ENCODE data around the gene ACBD4. TPM values are rescaled to one million over a fixed set of nuclear protein-coding genes. Genes with fewer than 3 reads are reported as not detected.
"Not testable (repeated sequence)": the region's sequence is repeated elsewhere in the genome, so short reads cannot be mapped to it uniquely, and the experiment has no call there.

ACBD4 gene
- total RNA-seq, 1 experiment from 2014 or later, result 12.0 TPM

GRCh38 chr17:45119964-45120363, 15.5 kb upstream of the ACBD4 start:
- DNase-seq (ENCODE audit: low spot score), result no peak

GRCh38 chr17:45120558-45120957, 14.9 kb upstream of the ACBD4 start:
- no peak for DNase-seq (ENCODE audit: low spot score)

DNA sequence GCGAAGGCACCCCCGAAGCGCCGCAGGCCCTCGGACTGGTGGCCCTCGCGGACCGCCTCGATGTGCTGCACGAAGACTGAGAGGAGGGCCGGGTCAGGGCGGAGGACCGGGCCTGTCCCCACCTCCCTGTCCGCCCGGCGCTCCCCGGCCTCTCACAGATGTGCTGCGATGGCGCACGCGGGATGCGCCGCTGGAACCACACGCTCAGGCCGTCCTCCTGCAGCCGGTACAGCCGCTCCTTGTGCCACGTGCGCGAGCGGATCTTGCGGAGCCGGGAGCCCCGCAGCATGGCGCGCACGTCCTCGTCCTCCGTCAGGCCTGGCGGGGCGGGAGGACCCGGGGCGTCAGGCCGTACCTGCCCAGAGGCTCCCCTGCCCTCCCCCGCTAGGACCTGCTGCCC, 14.4 kb upstream of the ACBD4 start:
- no peak for DNase-seq (ENCODE audit: low spot score)

DNA sequence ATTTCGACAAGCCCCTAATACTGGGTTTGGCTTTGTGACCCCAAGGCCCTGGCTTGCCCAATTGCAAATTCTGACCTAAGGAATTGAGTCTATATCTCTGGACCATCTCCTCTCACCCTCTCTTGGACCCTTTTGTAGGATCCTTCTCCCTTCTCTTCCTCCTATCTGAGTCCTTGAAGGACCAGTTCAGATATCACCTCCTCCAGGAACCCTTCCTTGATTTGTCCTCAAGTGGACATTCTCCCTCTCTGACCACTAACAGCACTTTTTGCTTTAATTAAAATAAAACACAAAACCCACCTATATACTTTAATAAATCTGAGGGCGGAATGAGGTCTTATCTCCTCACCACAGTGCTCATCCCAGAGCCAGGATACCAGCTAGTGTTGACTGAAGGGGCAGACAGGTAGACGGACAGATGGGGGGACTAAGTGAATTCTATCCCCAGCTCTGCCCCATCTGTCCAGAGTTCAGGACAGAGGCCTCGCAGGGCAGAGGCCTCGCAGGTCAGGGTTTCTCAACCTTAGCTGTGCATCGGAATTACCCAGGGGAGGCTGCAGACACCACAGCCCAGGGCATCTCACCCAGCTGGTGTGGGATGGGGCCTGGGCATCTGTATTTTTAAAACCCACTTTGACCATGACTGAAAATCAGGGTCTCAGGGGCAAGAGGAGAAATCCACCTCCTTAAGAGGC, 12.3 kb upstream of the ACBD4 start:
- no peak for DNase-seq (ENCODE audit: low spot score)

DNA sequence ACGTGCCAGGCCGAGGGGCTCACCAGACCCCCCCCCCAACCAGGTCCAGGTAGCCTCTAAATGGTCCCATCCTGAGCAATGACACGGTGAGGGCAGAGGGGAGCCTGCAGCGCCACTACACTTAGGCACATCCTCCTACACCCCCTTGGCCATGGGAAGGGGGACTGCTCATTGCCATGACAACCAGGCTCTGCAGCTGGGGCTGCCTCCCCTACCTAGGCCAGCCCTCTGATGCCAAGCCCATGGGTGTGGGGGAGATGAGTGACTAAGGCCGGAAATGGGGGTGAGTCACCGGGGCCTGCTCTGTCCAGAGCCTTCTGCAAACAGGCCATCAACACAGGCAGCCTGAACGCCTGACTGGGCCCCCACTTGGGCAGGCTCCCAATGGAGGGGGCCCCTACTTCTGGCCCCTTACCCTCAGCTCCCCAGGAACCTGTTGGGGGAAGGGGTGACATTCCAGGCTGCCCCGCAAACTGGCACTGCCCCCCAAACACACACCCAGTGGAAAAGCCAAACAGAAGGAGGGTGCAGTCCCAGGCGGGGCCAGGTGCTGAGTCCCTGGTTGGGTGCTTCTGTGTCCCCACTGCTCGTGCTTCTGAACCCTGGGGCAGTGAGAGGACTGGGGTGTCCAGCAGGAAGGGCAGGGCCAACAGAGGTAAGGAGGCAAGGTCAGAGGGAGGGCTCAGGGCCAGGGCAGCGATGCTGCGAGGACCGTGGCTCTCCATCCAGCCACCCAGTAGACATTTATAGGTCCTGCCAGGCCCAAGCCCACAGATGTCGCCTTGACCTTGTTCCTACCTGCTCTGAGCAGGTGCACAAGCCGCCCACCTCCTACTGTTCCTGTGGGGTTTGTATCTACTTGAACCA, 11.3 kb upstream of the ACBD4 start:
- DNase-seq (ENCODE audit: low spot score), result peak; percentile 82

- not testable (repeated sequence) for DNase-seq (ENCODE audit: low spot score)
Observed at GRCh38 chr17:45124797-45125122, 10.7 kb upstream of the ACBD4 start.

- DNase-seq (ENCODE audit: low spot score), result no peak
Observed at GRCh38 chr17:45125509-45125908, 10.0 kb upstream of the ACBD4 start.

DNA sequence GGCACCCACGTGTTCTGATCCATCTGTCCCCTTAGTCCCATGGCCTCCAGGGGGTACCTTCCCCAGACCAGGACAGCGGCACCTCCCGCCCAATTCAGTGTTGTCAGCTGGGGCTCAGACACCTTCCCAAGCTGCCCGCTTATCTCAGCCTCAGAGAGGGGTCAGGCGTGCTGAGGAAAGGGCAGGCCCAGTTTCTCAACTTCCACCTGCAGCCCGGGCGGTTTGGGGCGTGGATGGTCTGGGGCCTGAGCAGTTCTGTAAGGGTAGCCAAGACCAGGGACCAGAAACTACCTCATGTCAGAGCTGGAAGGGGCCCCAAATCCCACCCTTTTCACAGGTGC, 8.3 kb upstream of the ACBD4 start:
- no peak for DNase-seq (ENCODE audit: low spot score)

- DNase-seq (ENCODE audit: low spot score), result peak; percentile 80
Observed at GRCh38 chr17:45127548-45128300, 7.8 kb upstream of the ACBD4 start.

DNA sequence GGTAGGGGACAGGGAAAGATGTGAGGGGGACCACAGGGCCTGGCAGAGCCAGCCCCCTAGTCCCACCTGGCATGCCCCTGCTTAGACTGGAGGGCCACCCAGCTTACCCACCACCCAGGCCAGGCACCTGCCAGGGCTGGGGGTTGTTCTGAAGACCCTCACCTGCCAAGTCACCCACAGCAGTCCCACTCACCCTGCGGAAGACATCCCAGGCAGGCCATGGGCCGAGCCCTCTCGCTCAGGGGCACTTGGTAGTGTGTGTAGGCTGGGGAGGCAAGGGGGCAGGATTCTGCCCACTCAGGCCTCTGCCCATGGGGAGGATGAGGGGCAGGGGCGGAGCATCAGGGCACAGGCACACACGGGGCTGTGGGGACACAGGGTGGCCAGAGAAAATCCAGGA, 7.2 kb upstream of the ACBD4 start:
- DNase-seq (ENCODE audit: low spot score), result no peak

DNA sequence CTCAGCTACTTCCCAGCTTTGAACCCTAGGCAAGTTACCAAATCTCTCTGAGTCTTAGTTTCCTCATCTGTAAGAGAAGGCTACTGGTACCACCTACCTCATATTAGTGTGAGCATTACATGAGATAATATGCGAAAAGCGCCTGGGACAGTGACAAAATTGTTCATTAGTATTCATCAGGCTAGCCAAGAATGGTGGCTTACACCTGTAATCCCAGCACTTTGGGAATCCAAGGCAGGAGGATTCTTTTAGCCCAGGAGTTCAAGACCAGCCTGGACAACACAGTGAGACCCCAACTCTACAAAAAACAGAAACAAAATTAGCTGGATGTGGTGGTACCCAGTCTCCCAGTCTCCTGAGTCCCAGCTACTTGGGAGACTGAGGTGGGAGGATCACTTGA, 6.5 kb upstream of the ACBD4 start:
- DNase-seq (ENCODE audit: low spot score), result no peak

DNA sequence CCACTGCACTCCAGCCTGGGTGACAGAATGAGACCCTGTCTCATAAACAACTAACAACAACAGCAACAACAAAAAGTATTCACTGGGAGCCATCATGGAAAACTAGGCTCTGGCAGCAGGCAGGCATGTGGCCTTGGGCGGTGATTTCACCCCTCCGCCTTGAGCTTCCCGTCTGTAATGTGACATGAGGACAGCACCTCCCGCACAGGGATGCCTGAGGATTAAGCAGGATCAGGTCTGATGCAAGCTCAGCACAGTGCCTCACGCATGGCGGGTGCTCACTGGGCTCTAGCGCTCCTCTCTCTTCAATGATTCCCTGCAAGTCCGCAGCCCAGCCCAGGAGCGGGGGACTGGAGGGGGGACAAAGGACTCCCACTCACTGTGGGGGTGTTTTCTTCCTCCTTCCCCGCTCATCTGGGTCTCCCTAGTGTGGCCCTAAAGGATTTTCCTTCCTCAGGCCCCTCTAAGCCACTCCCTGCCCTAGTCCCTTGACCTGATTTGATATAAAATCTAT, 6.0 kb upstream of the ACBD4 start:
- DNase-seq (ENCODE audit: low spot score), result peak; percentile 61

GRCh38 chr17:45129940-45130680, 5.4 kb upstream of the ACBD4 start:
- peak; percentile 77 for DNase-seq (ENCODE audit: low spot score)

- DNase-seq (ENCODE audit: low spot score), result no peak
Observed at GRCh38 chr17:45130681-45131615, 4.5 kb upstream of the ACBD4 start.

DNA sequence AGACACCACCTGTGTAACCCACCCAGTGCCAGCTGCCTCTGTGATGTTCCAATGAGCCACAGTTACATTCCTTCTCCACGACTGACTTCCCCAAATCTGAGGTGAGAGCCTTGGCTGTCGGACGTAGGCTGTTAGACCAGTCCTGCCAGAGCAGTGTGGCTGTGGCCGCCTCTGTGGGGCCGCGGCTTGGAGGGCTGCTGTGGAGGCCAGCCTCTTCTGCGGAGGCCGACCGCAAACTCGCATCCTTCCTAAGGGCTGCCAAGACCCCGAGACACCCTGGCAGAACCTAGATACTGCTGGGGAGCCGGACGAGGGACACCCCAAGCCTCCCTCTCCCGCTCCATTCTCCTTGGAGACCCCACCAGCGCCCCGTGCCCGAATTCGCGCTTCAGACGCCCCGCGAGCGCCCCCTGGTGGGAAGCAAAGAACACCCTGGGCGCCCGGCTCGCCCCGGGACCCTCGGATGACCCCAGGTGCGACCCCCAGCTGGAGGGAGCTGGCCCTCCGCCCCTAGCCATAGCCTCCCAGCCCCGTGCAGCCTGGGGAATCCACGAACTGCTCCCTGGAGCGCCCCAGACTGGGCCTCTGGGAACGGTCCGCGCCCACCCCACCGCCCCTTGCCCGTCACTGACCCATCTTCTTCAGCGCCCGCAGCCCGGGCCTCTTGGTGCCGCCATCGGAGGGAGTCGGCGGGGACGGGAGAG, 3.7 kb upstream of the ACBD4 start:
- peak; percentile 47 for DNase-seq (ENCODE audit: low spot score)

DNA sequence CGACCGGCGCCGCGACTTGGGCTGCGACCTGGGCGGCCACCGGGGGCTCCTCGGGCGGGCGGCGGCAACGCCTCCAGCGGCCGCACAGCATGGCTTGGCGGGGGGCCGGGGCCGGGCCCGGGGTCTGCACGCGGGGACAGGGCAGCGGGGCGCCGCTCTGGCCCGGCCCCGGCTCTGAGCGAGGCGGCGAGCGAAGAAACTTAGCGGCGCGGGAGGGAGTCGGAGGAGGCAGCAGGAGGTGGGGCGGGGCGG, 3.2 kb upstream of the ACBD4 start, which contains the start of gene PLCD3:
PLCD3 (minus strand) TSS at position 196 of the 252 bp plus-strand sequence; CDS start at position 91, 105 bp downstream.
- no peak for DNase-seq (ENCODE audit: low spot score)

GRCh38 chr17:45132572-45133463, 2.7 kb upstream of the ACBD4 start:
- peak; percentile 91 for DNase-seq (ENCODE audit: low spot score)

GRCh38 chr17:45135978-45136791, 698 bp downstream of the ACBD4 start:
- DNase-seq (ENCODE audit: low spot score), result no peak
